ENCODE results near the gene STXBP6.

DNA sequence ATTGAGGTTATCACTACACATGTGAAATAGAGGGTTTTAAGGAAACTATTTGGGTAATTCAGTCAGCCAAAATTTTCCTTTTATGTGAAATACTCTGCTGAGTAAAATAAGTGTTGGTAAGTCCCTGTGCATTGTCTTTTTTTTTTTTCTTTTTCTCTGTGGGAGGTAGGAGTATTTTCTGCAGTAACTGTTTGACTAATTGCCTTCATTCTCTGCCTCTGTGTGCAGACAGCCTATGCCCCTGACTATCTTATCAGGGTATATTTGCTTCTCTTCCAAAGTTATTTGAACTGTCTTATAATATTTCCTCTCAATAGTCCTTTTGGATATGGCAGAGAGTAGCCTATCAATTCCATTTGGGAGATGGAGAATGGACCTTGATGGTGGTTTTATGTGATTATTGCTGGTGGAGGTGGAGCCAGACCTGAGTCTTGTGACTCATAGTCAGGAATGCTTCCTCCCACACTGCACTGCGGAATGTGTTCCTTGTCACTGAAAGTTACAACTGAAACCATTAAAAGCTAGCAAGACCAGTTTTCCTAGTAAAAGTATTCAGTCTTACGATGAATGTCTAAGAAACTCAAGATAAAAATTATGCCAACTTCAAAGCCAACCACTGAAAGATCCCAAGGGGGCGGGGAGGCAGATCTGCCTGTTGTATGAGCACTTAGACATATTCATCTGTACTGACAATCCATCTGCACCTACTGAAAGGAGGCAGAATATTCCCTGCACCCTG, 40.9 kb upstream of the STXBP6 start:
- TF ChIP-seq EZH2phosphoT487 (IDR thresholded peaks at IDR 0.05) (no peak), EZH2 (IDR thresholded peaks at IDR 0.05) (no peak)
- TF ChIP-seq, protein P1, sequence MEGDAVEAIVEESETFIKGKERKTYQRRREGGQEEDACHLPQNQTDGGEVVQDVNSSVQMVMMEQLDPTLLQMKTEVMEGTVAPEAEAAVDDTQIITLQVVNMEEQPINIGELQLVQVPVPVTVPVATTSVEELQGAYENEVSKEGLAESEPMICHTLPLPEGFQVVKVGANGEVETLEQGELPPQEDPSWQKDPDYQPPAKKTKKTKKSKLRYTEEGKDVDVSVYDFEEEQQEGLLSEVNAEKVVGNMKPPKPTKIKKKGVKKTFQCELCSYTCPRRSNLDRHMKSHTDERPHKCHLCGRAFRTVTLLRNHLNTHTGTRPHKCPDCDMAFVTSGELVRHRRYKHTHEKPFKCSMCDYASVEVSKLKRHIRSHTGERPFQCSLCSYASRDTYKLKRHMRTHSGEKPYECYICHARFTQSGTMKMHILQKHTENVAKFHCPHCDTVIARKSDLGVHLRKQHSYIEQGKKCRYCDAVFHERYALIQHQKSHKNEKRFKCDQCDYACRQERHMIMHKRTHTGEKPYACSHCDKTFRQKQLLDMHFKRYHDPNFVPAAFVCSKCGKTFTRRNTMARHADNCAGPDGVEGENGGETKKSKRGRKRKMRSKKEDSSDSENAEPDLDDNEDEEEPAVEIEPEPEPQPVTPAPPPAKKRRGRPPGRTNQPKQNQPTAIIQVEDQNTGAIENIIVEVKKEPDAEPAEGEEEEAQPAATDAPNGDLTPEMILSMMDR (IDR thresholded peaks at IDR 0.05) = no peak

Measured in neural progenitor cell (in vitro differentiated cells).